CD4-positive, alpha-beta T cell (primary cell): ENCODE measurements around the gene GTF2A2. TPM values are rescaled to one million over a fixed set of nuclear protein-coding genes. Genes with fewer than 3 reads are reported as not detected.

Source experiments
- ATAC-seq: fragments of 200-7000 bp; cut with Tn5 transposase; one replicate; pipeline ENCODE4 v1.10.0; 2022; ENCODE audit warnings: mild to moderate bottlenecking; ENCODE audit not compliant: poor library complexity
- CTCF ChIA-PET: fragments of 350-600 bp; sonication (Branson Sonifier 250); formaldehyde crosslinking; loops from one replicate; lab custom pipeline; 2021; ENCODE audit warnings: antibody characterized with exemption, inconsistent platforms; lab: Charles Lee
- POLR2A ChIA-PET: fragments of 350-600 bp; sonication (Branson Sonifier 250); formaldehyde crosslinking; loops from one replicate; lab custom pipeline; 2021; ENCODE audit warnings: antibody characterized with exemption, inconsistent platforms; lab: Charles Lee
- DNase-seq, 14 experiments: peaks; one replicate each; pipeline ENCODE4 v3.0.0-alpha.2; 2013 to 2020; ENCODE audit warnings: mixed read lengths in 2 of 14
- H3K27ac ChIP-seq, 2 donors: one replicate each; pipeline versions ENCODE4 v1.5.1 to v1.7.0; 2013; ENCODE audit warnings: low read length in 2 of 2, low read depth in 1 of 2, mild to moderate bottlenecking in 1 of 2
- H3K27me3 ChIP-seq, 2 experiments: 1 replicate in 1 of 2; 2 replicates in 1 of 2; pipeline versions ENCODE4 v1.6.1 to v1.7.0; 2013; ENCODE audit warnings: low read length in 2 of 2, control low read depth in 1 of 2, mild to moderate bottlenecking in 1 of 2, moderate library complexity in 1 of 2; ENCODE audit not compliant: insufficient read depth in 2 of 2, control insufficient read depth in 1 of 2
- H3K36me3 ChIP-seq: one replicate; pipeline ENCODE4 v1.6.1; 2013; ENCODE audit warnings: low read length, control low read depth; ENCODE audit not compliant: insufficient read depth
- H3K4me1 ChIP-seq: one replicate; pipeline ENCODE4 v1.6.1; 2013; ENCODE audit warnings: low read length, control low read depth; ENCODE audit not compliant: insufficient read depth
- H3K4me3 ChIP-seq: one replicate; pipeline ENCODE4 v1.5.1; 2013; ENCODE audit warnings: mild to moderate bottlenecking, low read length, moderate library complexity
- H3K9me3 ChIP-seq, 2 experiments: 1 replicate in 1 of 2; 2 replicates in 1 of 2; pipeline versions ENCODE4 v1.6.1 to v1.7.0; 2013; ENCODE audit warnings: low read length in 2 of 2, mild to moderate bottlenecking in 2 of 2, control low read depth in 1 of 2, moderate library complexity in 1 of 2; ENCODE audit not compliant: control insufficient read depth in 1 of 2, insufficient read depth in 1 of 2
- H3K27ac Mint-ChIP-seq: one replicate; pipeline ENCODE4 v1.8.0; 2020; ENCODE audit warnings: mixed read lengths
- H3K27me3 Mint-ChIP-seq: one replicate; pipeline ENCODE4 v1.8.0; 2021; ENCODE audit warnings: mixed read lengths
- H3K36me3 Mint-ChIP-seq: one replicate; pipeline ENCODE4 v1.8.0; 2021; ENCODE audit warnings: low read depth, mixed read lengths
- H3K4me1 Mint-ChIP-seq: one replicate; pipeline ENCODE4 v1.8.0; 2021; ENCODE audit warnings: low read depth, mixed read lengths
- H3K4me3 Mint-ChIP-seq: one replicate; pipeline ENCODE4 v1.8.0; 2020; ENCODE audit warnings: mild to moderate bottlenecking, mixed read lengths
- H3K9me3 Mint-ChIP-seq: one replicate; pipeline ENCODE4 v1.8.0; 2020; ENCODE audit warnings: mixed read lengths
- intact Hi-C, 2 experiments: fragments of 100-400 bp; cut with DNase I in 1 of 2; cut with micrococcal nuclease in 1 of 2; formaldehyde crosslinking; loops; one replicate each; pipeline versions ENCODE4 v1.15.1 to v1.9.0; 2023 to 2025; cut with DNase I, micrococcal nuclease
- total RNA-seq, 174 experiments: library from RNA in 2 of 174; stranded (reverse) in 2 of 174; gene quantifications; one replicate each; pipeline ENCODE4 v1.2.3 and lab custom pipeline; 2021 to 2026
- TF ChIP-seq, protein P1 (sequence below): fragments of 200-600 bp; IDR thresholded peaks from one replicate; pipeline ENCODE4 v1.8.0; 2022; ENCODE audit warnings: antibody characterized with exemption, mild to moderate bottlenecking

The GTF2A2 gene
- total RNA-seq, 2 experiments from 2014 or later = 40.3 to 44.6 TPM

GRCh38 chr15:59676565-59676964, 19.2 kb upstream of the GTF2A2 start:
- ChIA-PET CTCF (no interaction called here), POLR2A (no interaction called here)
- H3K4me3 ChIP-seq = no peak overlapping the region
- no peaks in the 10 kb centered on the region for H3K9me3 ChIP-seq
- TF ChIP-seq, protein P1, sequence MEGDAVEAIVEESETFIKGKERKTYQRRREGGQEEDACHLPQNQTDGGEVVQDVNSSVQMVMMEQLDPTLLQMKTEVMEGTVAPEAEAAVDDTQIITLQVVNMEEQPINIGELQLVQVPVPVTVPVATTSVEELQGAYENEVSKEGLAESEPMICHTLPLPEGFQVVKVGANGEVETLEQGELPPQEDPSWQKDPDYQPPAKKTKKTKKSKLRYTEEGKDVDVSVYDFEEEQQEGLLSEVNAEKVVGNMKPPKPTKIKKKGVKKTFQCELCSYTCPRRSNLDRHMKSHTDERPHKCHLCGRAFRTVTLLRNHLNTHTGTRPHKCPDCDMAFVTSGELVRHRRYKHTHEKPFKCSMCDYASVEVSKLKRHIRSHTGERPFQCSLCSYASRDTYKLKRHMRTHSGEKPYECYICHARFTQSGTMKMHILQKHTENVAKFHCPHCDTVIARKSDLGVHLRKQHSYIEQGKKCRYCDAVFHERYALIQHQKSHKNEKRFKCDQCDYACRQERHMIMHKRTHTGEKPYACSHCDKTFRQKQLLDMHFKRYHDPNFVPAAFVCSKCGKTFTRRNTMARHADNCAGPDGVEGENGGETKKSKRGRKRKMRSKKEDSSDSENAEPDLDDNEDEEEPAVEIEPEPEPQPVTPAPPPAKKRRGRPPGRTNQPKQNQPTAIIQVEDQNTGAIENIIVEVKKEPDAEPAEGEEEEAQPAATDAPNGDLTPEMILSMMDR = no peak
- H3K27ac ChIP-seq = no peak overlapping the region
- Mint-ChIP-seq H3K4me1 (no peaks in the 10 kb centered on the region), H3K9me3 (no peaks in the 10 kb centered on the region), H3K27me3 (no peaks in the 10 kb centered on the region), H3K4me3 (no peak overlapping the region), H3K36me3 (peaks cover 94% of the 10 kb centered on the region), H3K27ac (no peak overlapping the region)
- no peak for ATAC-seq
- no peaks in the 10 kb centered on the region for H3K4me1 ChIP-seq
- H3K27me3 ChIP-seq = no peaks in the 10 kb centered on the region
- DNase-seq = no peak
- intact Hi-C loops = no loop called here
- peaks cover 91% of the 10 kb centered on the region for H3K36me3 ChIP-seq

DNA sequence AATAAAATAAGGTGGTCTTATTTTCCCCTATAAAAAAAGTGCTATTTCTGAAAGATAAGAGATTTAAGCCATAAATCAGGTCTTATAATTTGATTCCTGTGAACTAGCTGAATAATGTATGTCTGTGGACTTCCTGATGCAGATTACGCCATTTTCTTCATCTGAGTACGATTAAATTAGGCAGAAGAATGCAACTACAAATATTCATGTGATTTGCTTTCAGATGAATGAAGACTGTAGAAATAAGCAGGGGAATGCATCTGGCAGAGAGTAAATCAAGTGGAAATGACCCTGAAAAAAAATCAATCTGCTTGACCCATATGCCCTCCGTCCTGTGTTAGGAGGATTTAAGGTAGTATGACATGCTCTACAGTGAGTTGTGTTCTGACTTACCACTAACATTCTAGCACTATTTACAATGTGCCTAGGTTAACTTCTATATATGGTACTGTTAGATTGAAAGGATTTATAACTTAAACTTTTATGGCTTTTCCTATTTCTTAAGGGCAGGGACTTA, 17.1 kb upstream of the GTF2A2 start:
- POLR2A ChIA-PET = no interaction called here
- TF ChIP-seq, protein P1 = no peak

GRCh38 chr15:59668556-59668955, 11.2 kb upstream of the GTF2A2 start:
- intact Hi-C loops = no loop called here
- ChIA-PET CTCF (no interaction called here), POLR2A (no interaction called here)
- no peak overlapping the region for H3K27ac ChIP-seq
- ATAC-seq (no peak), DNase-seq (no peak)
- H3K36me3 ChIP-seq = peaks cover 81% of the 10 kb centered on the region
- no peaks in the 10 kb centered on the region for H3K4me1 ChIP-seq
- H3K9me3 ChIP-seq = no peaks in the 10 kb centered on the region
- Mint-ChIP-seq H3K36me3 (peaks cover 74% of the 10 kb centered on the region), H3K27me3 (no peaks in the 10 kb centered on the region), H3K27ac (no peak overlapping the region), H3K9me3 (no peaks in the 10 kb centered on the region), H3K4me1 (no peaks in the 10 kb centered on the region), H3K4me3 (no peak overlapping the region)
- TF ChIP-seq, protein P1 = no peak
- H3K27me3 ChIP-seq = no peaks in the 10 kb centered on the region
- H3K4me3 ChIP-seq = no peak overlapping the region

More for the DNA sequence above, 17.1 kb upstream of the GTF2A2 start:
- no peaks in the 10 kb centered on the region for H3K9me3 ChIP-seq
- Mint-ChIP-seq H3K27ac (no peak overlapping the region), H3K36me3 (peaks cover 92% of the 10 kb centered on the region), H3K4me3 (no peak overlapping the region), H3K9me3 (no peaks in the 10 kb centered on the region), H3K4me1 (no peaks in the 10 kb centered on the region), H3K27me3 (no peaks in the 10 kb centered on the region)
- no peak for ATAC-seq
- CTCF ChIA-PET = no interaction called here
- DNase-seq = no peak
- intact Hi-C loops = no loop called here
- peaks cover 90% of the 10 kb centered on the region for H3K36me3 ChIP-seq
- H3K4me1 ChIP-seq = no peaks in the 10 kb centered on the region
- no peak overlapping the region for H3K4me3 ChIP-seq
- no peak overlapping the region for H3K27ac ChIP-seq
- no peaks in the 10 kb centered on the region for H3K27me3 ChIP-seq
